Type B pancreatic cell (in vitro differentiated cells): Measurements from ENCODE around the gene NACC1. TPM values are rescaled to one million over a fixed set of nuclear protein-coding genes. Genes with fewer than 3 reads are reported as not detected.

Experiments used
- DNase-seq: peaks from one replicate; pipeline ENCODE4 v3.0.0; 2021; ENCODE audit warnings: mixed read lengths; ENCODE audit not compliant: unreplicated experiment; ENCODE audit errors: extremely low spot score
- H3K27ac Mint-ChIP-seq: 2 replicates; pipeline ENCODE4 v1.8.0; 2021; ENCODE audit warnings: mild to moderate bottlenecking, mixed read lengths
- H3K27me3 Mint-ChIP-seq: 2 replicates; pipeline ENCODE4 v1.8.0; 2021; ENCODE audit warnings: mixed read lengths
- H3K36me3 Mint-ChIP-seq: 2 replicates; pipeline ENCODE4 v1.8.0; 2021; ENCODE audit warnings: mixed read lengths
- H3K4me1 Mint-ChIP-seq: one replicate; pipeline ENCODE4 v1.8.0; 2021; ENCODE audit warnings: mixed read lengths; ENCODE audit not compliant: unreplicated experiment
- H3K4me3 Mint-ChIP-seq: 2 replicates; pipeline ENCODE4 v1.8.0; 2021; ENCODE audit warnings: mild to moderate bottlenecking, mixed read lengths
- H3K9me3 Mint-ChIP-seq: 2 replicates; pipeline ENCODE4 v1.8.0; 2021; ENCODE audit warnings: mixed read lengths
- CTCF ChIP-seq: fragments of 200-600 bp; sonication (generic); conservative IDR thresholded peaks from 2 replicates; pipeline ENCODE4 v1.5.0; 2021; ENCODE audit warnings: antibody characterized with exemption, mild to moderate bottlenecking
- total RNA-seq: library from RNA; stranded (reverse); gene quantifications from 2 replicates; pipeline ENCODE4 v1.2.1, GENCODE V29; 2021; ENCODE audit warnings: low replicate concordance

NACC1 gene
- total RNA-seq, 1 donor from 2014 or later = 66.8 TPM

GRCh38 chr19:13109361-13110098, 8.5 kb upstream of the NACC1 start:
- TF ChIP-seq CTCF = no peak
- Mint-ChIP-seq H3K4me1 (no peaks in the 10 kb centered on the region), H3K36me3 (no peaks in the 10 kb centered on the region), H3K4me3 (no peak overlapping the region), H3K9me3 (no peaks in the 10 kb centered on the region), H3K27me3 (no peaks in the 10 kb centered on the region), H3K27ac (no peak overlapping the region)
- DNase-seq = no peak

GRCh38 chr19:13110099-13110610, 7.9 kb upstream of the NACC1 start:
- no peak for TF ChIP-seq CTCF
- Mint-ChIP-seq H3K36me3 (no peaks in the 10 kb centered on the region), H3K9me3 (no peaks in the 10 kb centered on the region), H3K4me1 (no peaks in the 10 kb centered on the region), H3K4me3 (no peak overlapping the region), H3K27ac (no peak overlapping the region), H3K27me3 (no peaks in the 10 kb centered on the region)
- no peak for DNase-seq

GRCh38 chr19:13112555-13112954, 5.5 kb upstream of the NACC1 start:
- Mint-ChIP-seq H3K36me3 (no peaks in the 10 kb centered on the region), H3K4me1 (peaks cover 13% of the 10 kb centered on the region), H3K9me3 (no peaks in the 10 kb centered on the region), H3K27ac (no peak overlapping the region), H3K4me3 (no peak overlapping the region), H3K27me3 (no peaks in the 10 kb centered on the region)
- no peak for TF ChIP-seq CTCF
- no peak for DNase-seq

GRCh38 chr19:13115936-13116281, 2.2 kb upstream of the NACC1 start:
- no peak for DNase-seq
- peak overlapping the region; percentile 92 for H3K27ac Mint-ChIP-seq
- TF ChIP-seq CTCF = no peak
- peak overlapping the region; percentile 98 for H3K4me3 Mint-ChIP-seq
- H3K4me1 Mint-ChIP-seq = peaks cover 24% of the 10 kb centered on the region
- no peaks in the 10 kb centered on the region for H3K9me3 Mint-ChIP-seq
- H3K36me3 Mint-ChIP-seq = no peaks in the 10 kb centered on the region
- H3K27me3 Mint-ChIP-seq = no peaks in the 10 kb centered on the region

- H3K27ac Mint-ChIP-seq = peak within 1 kb of the TSS; percentile 92
- H3K4me1 Mint-ChIP-seq = peaks cover 28% of the 10 kb centered on the region
- no peak for TF ChIP-seq CTCF
- peak; percentile 92 for DNase-seq
- no peaks in the 10 kb centered on the region for H3K27me3 Mint-ChIP-seq
- no peaks in the 10 kb centered on the region for H3K9me3 Mint-ChIP-seq
- H3K4me3 Mint-ChIP-seq = peak within 1 kb of the TSS; percentile 98
- H3K36me3 Mint-ChIP-seq = no peaks in the 10 kb centered on the region
Observed at GRCh38 chr19:13116282-13117175, 1.5 kb upstream of the NACC1 start, which contains the start of gene TRMT1. TSS of gene TRMT1 (minus strand) at chr19:13116740. CDS start at chr19:13116399, 341 bp downstream.
